ENCODE measurements around the gene GULP1. TPM values are rescaled to one million over a fixed set of nuclear protein-coding genes. Genes with fewer than 3 reads are reported as not detected.

Gene GULP1
- total RNA-seq, 1 experiment from 2014 or later, result 140 TPM

- no peak overlapping the region for H2BK120ac ChIP-seq (ENCODE audit: low read depth, low read length, poor library complexity, severe bottlenecking)
- no peak overlapping the region for H3K27ac ChIP-seq (ENCODE audit: insufficient read length, low read depth, low read length)
- H2AK5ac ChIP-seq (ENCODE audit: insufficient read length, low read length), result no peak overlapping the region
- H3K23me2 ChIP-seq (ENCODE audit: insufficient read length, low read depth, low read length, poor library complexity, severe bottlenecking), result no peaks in the 10 kb centered on the region
- no peak overlapping the region for H4K8ac ChIP-seq (replicated peaks; ENCODE audit: insufficient read length, low read depth, low read length)
- H2BK12ac ChIP-seq (ENCODE audit: insufficient read length, low read depth, low read length), result no peak overlapping the region
- H3K4me1 Mint-ChIP-seq, result peaks cover 74 to 76% of the 10 kb centered on the region in 2 experiments
- no peaks in the 10 kb centered on the region for H3K27me3 ChIP-seq (ENCODE audit: insufficient read depth, low read length)
- no peak overlapping the region; a peak in 1 of 5 replicates for H3K4me3 Mint-ChIP-seq
- no peak overlapping the region for H2BK20ac ChIP-seq (ENCODE audit: low read depth, low read length, poor library complexity, severe bottlenecking)
- no CpG with 5 or more reads among the region's 1 CpG for WGBS (ENCODE audit: extremely low coverage, insufficient read length, low lambda C conversion rate)
- 0 out of 5 replicates have a peak, but pooled peaks cover 0 to 5% of the 10 kb centered on the region in 2 experiments for H3K9me3 Mint-ChIP-seq
- H3K23ac ChIP-seq (ENCODE audit: insufficient read length, low read depth, low read length), result no peak overlapping the region
- no peak overlapping the region for H3K4ac ChIP-seq (ENCODE audit: low read depth, low read length)
- peaks cover 11 to 24% (median 13%) of the 10 kb centered on the region in 3 experiments for H3K36me3 Mint-ChIP-seq (ENCODE audit: insufficient read depth in 1 of 3, low read depth in 3 of 3)
- no peaks in the 10 kb centered on the region for H4K20me1 ChIP-seq (ENCODE audit: control insufficient read depth, insufficient read depth, insufficient read length)
- peaks cover 25% of the 10 kb centered on the region for H3K4me1 ChIP-seq (ENCODE audit: insufficient read depth, low read length)
- no peaks in the 10 kb centered on the region for H3K79me1 ChIP-seq (ENCODE audit: insufficient read depth, low read depth, low read length, poor library complexity, severe bottlenecking)
- no peak for DNase-seq
- no peak overlapping the region for H3K9ac ChIP-seq (ENCODE audit: extremely low read depth, insufficient read length, low read length)
- no peak overlapping the region for H3T11ph ChIP-seq (ENCODE audit: low read length)
- H4K5ac ChIP-seq (ENCODE audit: insufficient read length, low read depth, low read length), result no peak overlapping the region
- peaks cover 49% of the 10 kb centered on the region; the same call in 1 of the 2 replicates for H3K79me2 ChIP-seq (ENCODE audit: insufficient read depth, low read length)
- H3K9me3 ChIP-seq (ENCODE audit: control insufficient read depth, low read depth, low read length), result no peaks in the 10 kb centered on the region
- TF ChIP-seq, protein P1, sequence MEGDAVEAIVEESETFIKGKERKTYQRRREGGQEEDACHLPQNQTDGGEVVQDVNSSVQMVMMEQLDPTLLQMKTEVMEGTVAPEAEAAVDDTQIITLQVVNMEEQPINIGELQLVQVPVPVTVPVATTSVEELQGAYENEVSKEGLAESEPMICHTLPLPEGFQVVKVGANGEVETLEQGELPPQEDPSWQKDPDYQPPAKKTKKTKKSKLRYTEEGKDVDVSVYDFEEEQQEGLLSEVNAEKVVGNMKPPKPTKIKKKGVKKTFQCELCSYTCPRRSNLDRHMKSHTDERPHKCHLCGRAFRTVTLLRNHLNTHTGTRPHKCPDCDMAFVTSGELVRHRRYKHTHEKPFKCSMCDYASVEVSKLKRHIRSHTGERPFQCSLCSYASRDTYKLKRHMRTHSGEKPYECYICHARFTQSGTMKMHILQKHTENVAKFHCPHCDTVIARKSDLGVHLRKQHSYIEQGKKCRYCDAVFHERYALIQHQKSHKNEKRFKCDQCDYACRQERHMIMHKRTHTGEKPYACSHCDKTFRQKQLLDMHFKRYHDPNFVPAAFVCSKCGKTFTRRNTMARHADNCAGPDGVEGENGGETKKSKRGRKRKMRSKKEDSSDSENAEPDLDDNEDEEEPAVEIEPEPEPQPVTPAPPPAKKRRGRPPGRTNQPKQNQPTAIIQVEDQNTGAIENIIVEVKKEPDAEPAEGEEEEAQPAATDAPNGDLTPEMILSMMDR (conservative IDR thresholded peaks at IDR 0.05), result no peak
- no peak overlapping the region for H2BK5ac ChIP-seq (ENCODE audit: insufficient read length, low read length)
- no peak overlapping the region for H3K14ac ChIP-seq (ENCODE audit: insufficient read depth, low read length)
- no peak overlapping the region for H3K56ac ChIP-seq (ENCODE audit: insufficient read length, low read depth, low read length)
- no peak overlapping the region for H2AFZ ChIP-seq (ENCODE audit: low read length)
- H3K27ac Mint-ChIP-seq, result peak overlapping the region; percentile 20 to 84 (median 73); a peak in 6 of 7 replicates
- no peak overlapping the region for H4K91ac ChIP-seq (ENCODE audit: insufficient read length, low read depth, low read length)
- no peak overlapping the region for H3K18ac ChIP-seq (ENCODE audit: insufficient read length, low read depth, low read length)
- no peaks in the 10 kb centered on the region for H3K27me3 Mint-ChIP-seq (ENCODE audit: low read depth)
- no peak overlapping the region for H3K4me2 ChIP-seq (ENCODE audit: insufficient read depth, insufficient read length, low read length)
- H2BK15ac ChIP-seq (ENCODE audit: low read depth, low read length), result no peak overlapping the region
Observed at GRCh38 chr2:188306271-188306670, 14.6 kb downstream of the GULP1 start.
